Body of pancreas (tissue), 4 donors: ENCODE data around the gene PIK3AP1.

ENCODE experiments used
- POLR2A ChIP-seq, 3 donors: fragments of 450-650 bp; IDR thresholded peaks; one replicate each; pipeline ENCODE4 v1.6.1; 2016; ENCODE audit warnings: antibody characterized with exemption in 3 of 3, mild to moderate bottlenecking in 2 of 3
- TF ChIP-seq, protein P1 (sequence below), 7 experiments: fragments of 450-650 bp in 4 of 7; fragments of 200-600 bp in 3 of 7; sonication (generic) in 3 of 7; IDR thresholded peaks; one replicate each; pipeline ENCODE4 v1.5.1; 2016 to 2019; ENCODE audit warnings: antibody characterized with exemption in 7 of 7

DNA sequence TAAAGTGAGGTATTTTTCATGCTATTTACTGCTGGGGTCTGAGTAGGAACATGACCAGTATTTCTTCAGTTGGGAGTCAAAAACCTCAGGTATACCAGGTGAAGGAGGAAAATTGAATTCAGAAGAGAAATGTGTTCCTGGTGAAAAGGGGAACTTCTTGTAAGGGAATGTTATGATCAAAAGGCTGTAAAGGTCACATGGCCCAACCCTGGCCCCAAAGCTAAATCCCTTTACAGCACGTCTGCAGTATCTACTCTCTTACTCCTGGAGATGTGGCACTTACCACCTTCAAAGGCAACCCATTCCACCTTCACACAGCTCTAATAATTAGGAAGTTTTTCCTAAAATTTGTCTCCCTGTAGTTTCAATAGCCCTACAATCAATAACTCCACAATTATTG lies 15.2 kb downstream of the PIK3AP1 start:
- TF ChIP-seq, protein P1, sequence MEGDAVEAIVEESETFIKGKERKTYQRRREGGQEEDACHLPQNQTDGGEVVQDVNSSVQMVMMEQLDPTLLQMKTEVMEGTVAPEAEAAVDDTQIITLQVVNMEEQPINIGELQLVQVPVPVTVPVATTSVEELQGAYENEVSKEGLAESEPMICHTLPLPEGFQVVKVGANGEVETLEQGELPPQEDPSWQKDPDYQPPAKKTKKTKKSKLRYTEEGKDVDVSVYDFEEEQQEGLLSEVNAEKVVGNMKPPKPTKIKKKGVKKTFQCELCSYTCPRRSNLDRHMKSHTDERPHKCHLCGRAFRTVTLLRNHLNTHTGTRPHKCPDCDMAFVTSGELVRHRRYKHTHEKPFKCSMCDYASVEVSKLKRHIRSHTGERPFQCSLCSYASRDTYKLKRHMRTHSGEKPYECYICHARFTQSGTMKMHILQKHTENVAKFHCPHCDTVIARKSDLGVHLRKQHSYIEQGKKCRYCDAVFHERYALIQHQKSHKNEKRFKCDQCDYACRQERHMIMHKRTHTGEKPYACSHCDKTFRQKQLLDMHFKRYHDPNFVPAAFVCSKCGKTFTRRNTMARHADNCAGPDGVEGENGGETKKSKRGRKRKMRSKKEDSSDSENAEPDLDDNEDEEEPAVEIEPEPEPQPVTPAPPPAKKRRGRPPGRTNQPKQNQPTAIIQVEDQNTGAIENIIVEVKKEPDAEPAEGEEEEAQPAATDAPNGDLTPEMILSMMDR (IDR thresholded peaks at IDR 0.05): no peak
- no peak for TF ChIP-seq POLR2A (IDR thresholded peaks at IDR 0.05)
